ENCODE measurements around the gene SIKE1. TPM values are rescaled to one million over a fixed set of nuclear protein-coding genes. Genes with fewer than 3 reads are reported as not detected.

SIKE1 gene
- total RNA-seq, 2 donors from 2014 or later, result 33.2 to 34.9 TPM

DNA sequence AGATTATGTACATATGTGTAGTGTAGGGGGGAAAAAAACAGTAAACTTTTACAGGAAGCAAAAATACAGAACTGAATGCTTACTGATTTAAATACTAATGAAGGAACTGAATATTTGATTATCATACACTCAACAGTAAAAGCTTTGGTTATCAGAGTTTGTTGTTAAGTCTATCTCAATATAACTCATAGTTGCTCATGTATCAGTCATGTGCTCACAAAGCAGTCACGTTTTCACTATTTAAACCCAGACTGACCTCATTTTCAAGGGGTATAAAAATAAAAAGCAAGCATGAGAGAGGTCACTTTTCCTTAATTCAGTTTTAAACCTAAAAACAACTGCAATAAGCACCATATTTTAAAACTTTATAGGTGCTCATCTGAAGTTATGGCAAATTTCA, 57.0 kb downstream of the SIKE1 start:
- no peak for ATAC-seq
- DNase-seq, result no peak
- intact Hi-C loops (cut with DNase I), result no loop called here

DNA sequence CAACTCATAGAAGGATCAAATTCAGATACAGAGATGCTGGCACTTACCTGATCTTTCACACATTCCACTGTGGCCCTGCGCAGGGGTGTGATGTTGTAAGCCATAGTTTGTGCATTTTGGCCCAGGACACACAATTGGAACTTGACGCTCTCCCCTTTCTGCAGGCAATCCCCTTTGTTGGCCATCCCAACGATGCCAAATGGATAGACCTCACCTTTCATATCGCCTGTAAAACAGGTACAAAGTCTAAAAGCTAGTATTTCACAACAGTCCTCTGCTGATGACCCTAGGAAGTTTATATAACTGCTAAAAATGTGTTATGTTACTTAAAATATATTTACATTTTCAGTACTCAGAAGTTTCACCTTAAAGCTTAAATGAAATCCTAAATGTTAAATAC, 60.0 kb downstream of the SIKE1 start:
- ATAC-seq (no peak), DNase-seq (no peak)
- intact Hi-C loops (cut with DNase I), result no loop called here

Other genes starting within 250 kb of the SIKE1 start
- 10 to 100 TPM; 25.8 to 34.7 TPM for gene BCAS2, start 199.1 kb downstream of the SIKE1 start, total RNA-seq
- gene DENND2C, start 110.6 kb downstream of the SIKE1 start, total RNA-seq, result 1 to 10 TPM; 2.3 to 3.1 TPM
- gene AMPD1, start 85.1 kb downstream of the SIKE1 start, total RNA-seq, result not detected
- gene NRAS, start 63.9 kb downstream of the SIKE1 start, total RNA-seq, result 10 to 100 TPM in 1 of 2 donors, 1 to 10 TPM in 1; 9.6 to 17.4 TPM
- gene CSDE1, start 22.7 kb downstream of the SIKE1 start, total RNA-seq, result 100 to 1,000 TPM; 622 to 652 TPM
- under 1 TPM in 1 of 2 donors, not detected in 1; 0.10 TPM for gene SYCP1, start 74.2 kb upstream of the SIKE1 start, total RNA-seq
- gene TSHB, start 249.1 kb upstream of the SIKE1 start, total RNA-seq, result not detected

Measured in left cardiac atrium (tissue), 4 donors.